Peyer's patch (tissue), 4 donors: ENCODE data around the gene PAM. TPM values are rescaled to one million over a fixed set of nuclear protein-coding genes. Genes with fewer than 3 reads are reported as not detected.

Experiments
- DNase-seq, 3 donors: peaks; one replicate each; pipeline ENCODE4 v3.0.0-alpha.2; 2017 to 2019
- H3K27ac ChIP-seq, 4 donors: fragments of 200-600 bp; sonication (generic); one replicate each; pipeline ENCODE4 v1.5.1; 2016 to 2019
- H3K27me3 ChIP-seq, 2 donors: fragments of 200-600 bp; sonication (generic); one replicate each; pipeline ENCODE4 v1.5.1; 2019
- H3K36me3 ChIP-seq, 3 donors: fragments of 200-600 bp; sonication (generic); one replicate each; pipeline ENCODE4 v1.5.1; 2016 to 2019
- H3K4me1 ChIP-seq, 4 donors: fragments of 200-600 bp; sonication (generic); one replicate each; pipeline ENCODE4 v1.5.1; 2016 to 2019
- H3K4me3 ChIP-seq, 4 donors: fragments of 200-600 bp; sonication (generic); 1 replicate in 3 of 4; 2 replicates in 1 of 4; pipeline ENCODE4 v1.5.1; 2016 to 2019; ENCODE audit warnings: mild to moderate bottlenecking in 1 of 4
- H3K9me3 ChIP-seq, 4 donors: fragments of 200-600 bp; sonication (generic); one replicate each; pipeline ENCODE4 v1.5.1; 2016 to 2019; ENCODE audit warnings: mild to moderate bottlenecking in 1 of 4
- POLR2A ChIP-seq, 2 donors: fragments of 450-650 bp; IDR thresholded peaks; one replicate each; pipeline ENCODE4 v1.5.1; 2017; ENCODE audit warnings: antibody characterized with exemption in 2 of 2, mild to moderate bottlenecking in 2 of 2, moderate library complexity in 2 of 2
- total RNA-seq, 4 donors: library from RNA; depleted of rRNA; stranded (reverse); fragments of >200 nt; gene quantifications; one replicate each; pipeline ENCODE4 v1.1.0, GENCODE V29; 2016
- TF ChIP-seq, protein P1 (sequence below), 6 experiments: fragments of 450-650 bp in 4 of 6; fragments of 200-600 bp in 2 of 6; sonication (generic) in 1 of 6; IDR thresholded peaks; one replicate each; pipeline ENCODE4 v1.5.1; 2017 to 2019; ENCODE audit warnings: antibody characterized with exemption in 6 of 6, mild to moderate bottlenecking in 3 of 6, moderate library complexity in 1 of 6

PAM gene
- total RNA-seq, 4 donors from 2014 or later = 58.6 to 130 (median 109) TPM

DNA sequence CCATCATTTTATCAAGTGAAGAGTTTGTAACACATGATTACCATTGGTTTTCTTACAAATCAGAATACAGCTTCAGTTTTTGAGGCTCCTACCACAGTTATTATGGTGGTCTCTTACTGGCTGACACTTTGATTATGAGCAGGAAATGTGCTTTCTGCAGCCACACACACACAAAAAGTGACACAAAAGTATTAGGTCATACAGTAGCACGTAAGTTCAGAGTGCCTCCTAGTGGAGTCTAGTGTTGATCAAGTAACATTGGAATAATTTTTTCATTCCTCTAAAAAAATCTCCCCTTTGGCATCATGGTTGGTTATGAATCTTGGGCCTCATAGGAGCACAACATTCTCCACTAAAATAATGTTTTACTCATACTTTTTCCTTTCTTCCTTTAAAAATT lies 37.6 kb downstream of the PAM start:
- TF ChIP-seq, protein P1, sequence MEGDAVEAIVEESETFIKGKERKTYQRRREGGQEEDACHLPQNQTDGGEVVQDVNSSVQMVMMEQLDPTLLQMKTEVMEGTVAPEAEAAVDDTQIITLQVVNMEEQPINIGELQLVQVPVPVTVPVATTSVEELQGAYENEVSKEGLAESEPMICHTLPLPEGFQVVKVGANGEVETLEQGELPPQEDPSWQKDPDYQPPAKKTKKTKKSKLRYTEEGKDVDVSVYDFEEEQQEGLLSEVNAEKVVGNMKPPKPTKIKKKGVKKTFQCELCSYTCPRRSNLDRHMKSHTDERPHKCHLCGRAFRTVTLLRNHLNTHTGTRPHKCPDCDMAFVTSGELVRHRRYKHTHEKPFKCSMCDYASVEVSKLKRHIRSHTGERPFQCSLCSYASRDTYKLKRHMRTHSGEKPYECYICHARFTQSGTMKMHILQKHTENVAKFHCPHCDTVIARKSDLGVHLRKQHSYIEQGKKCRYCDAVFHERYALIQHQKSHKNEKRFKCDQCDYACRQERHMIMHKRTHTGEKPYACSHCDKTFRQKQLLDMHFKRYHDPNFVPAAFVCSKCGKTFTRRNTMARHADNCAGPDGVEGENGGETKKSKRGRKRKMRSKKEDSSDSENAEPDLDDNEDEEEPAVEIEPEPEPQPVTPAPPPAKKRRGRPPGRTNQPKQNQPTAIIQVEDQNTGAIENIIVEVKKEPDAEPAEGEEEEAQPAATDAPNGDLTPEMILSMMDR (IDR thresholded peaks at IDR 0.05) = peak in 2 of 6 experiments; percentile 4 to 25
- TF ChIP-seq POLR2A (IDR thresholded peaks at IDR 0.05) = no peak
- Histone ChIP-seq H3K9me3 (no peaks in the 10 kb centered on the region), H3K27me3 (no peaks in the 10 kb centered on the region), H3K36me3 (no peaks in the 10 kb centered on the region), H3K27ac (no peak overlapping the region), H3K4me1 (no peaks in the 10 kb centered on the region), H3K4me3 (no peak overlapping the region)
- no peak for DNase-seq

GRCh38 chr5:102794047-102794446 lies 38.9 kb downstream of the PAM start:
- Histone ChIP-seq H3K9me3 (no peaks in the 10 kb centered on the region), H3K4me1 (no peaks in the 10 kb centered on the region), H3K36me3 (no peaks in the 10 kb centered on the region), H3K27ac (no peak overlapping the region), H3K27me3 (no peaks in the 10 kb centered on the region), H3K4me3 (no peak overlapping the region)
- TF ChIP-seq, protein P1 (IDR thresholded peaks at IDR 0.05) = no peak
- no peak for TF ChIP-seq POLR2A (IDR thresholded peaks at IDR 0.05)
- no peak for DNase-seq

- Histone ChIP-seq H3K4me3 (no peak overlapping the region), H3K27ac (peak overlapping the region in 1 of 4 donors; percentile 13), H3K4me1 (no peaks in the 10 kb centered on the region), H3K9me3 (no peaks in the 10 kb centered on the region), H3K27me3 (no peaks in the 10 kb centered on the region), H3K36me3 (no peaks in the 10 kb centered on the region)
- DNase-seq = no peak
- no peak for TF ChIP-seq POLR2A (IDR thresholded peaks at IDR 0.05)
- TF ChIP-seq, protein P1 (IDR thresholded peaks at IDR 0.05) = no peak
Measured at GRCh38 chr5:102794677-102795331, 39.7 kb downstream of the PAM start.

GRCh38 chr5:102795526-102795925 lies 40.4 kb downstream of the PAM start:
- Histone ChIP-seq H3K9me3 (no peaks in the 10 kb centered on the region), H3K36me3 (no peaks in the 10 kb centered on the region), H3K27ac (peak overlapping the region in 1 of 4 donors; percentile 13), H3K4me3 (no peak overlapping the region), H3K4me1 (no peaks in the 10 kb centered on the region), H3K27me3 (no peaks in the 10 kb centered on the region)
- no peak for TF ChIP-seq POLR2A (IDR thresholded peaks at IDR 0.05)
- TF ChIP-seq, protein P1 (IDR thresholded peaks at IDR 0.05) = no peak
- no peak for DNase-seq

GRCh38 chr5:102796009-102796408 lies 40.9 kb downstream of the PAM start:
- Histone ChIP-seq H3K4me3 (no peak overlapping the region), H3K27me3 (no peaks in the 10 kb centered on the region), H3K36me3 (no peaks in the 10 kb centered on the region), H3K27ac (no peak overlapping the region), H3K9me3 (no peaks in the 10 kb centered on the region), H3K4me1 (no peaks in the 10 kb centered on the region)
- TF ChIP-seq, protein P1 (IDR thresholded peaks at IDR 0.05) = no peak
- TF ChIP-seq POLR2A (IDR thresholded peaks at IDR 0.05) = no peak
- no peak for DNase-seq
